ENCODE measurements around the gene IGSF3.

The IGSF3 gene

DNA sequence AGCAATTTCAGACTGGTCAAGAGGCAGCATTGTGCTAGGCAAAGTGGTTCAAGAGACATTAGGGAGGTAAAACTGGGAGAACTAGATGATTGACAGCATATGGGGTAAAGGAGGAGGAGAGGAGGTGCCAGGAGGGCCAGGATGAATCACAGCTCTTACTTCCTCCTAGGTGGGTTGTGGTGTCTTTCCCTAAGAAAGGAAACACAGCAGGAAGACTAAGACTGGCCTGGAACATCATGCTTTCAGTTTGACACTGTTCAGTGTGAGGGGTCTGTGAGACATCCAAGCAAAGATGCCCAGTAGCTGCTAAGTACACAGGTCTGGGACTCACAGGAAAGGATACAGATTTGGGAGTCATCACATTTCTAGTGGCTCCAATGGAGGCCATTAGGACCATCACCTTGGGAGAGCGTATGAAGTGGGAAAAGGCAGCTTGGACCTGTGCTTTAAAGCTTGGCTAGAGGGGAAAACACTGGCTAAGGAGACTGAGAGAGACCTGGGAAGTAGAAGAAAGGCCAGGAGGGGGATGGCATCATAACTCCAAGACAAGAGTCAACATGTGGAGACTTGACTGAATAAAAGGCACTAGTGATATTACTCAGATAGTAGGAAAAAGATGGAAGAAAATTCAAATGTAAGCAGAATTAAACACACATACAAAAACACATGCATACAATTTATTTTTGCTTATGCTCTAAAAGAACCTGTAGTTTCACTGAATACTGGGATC lies 114.0 kb downstream of the IGSF3 start:
- DNase-seq = no peak

DNA sequence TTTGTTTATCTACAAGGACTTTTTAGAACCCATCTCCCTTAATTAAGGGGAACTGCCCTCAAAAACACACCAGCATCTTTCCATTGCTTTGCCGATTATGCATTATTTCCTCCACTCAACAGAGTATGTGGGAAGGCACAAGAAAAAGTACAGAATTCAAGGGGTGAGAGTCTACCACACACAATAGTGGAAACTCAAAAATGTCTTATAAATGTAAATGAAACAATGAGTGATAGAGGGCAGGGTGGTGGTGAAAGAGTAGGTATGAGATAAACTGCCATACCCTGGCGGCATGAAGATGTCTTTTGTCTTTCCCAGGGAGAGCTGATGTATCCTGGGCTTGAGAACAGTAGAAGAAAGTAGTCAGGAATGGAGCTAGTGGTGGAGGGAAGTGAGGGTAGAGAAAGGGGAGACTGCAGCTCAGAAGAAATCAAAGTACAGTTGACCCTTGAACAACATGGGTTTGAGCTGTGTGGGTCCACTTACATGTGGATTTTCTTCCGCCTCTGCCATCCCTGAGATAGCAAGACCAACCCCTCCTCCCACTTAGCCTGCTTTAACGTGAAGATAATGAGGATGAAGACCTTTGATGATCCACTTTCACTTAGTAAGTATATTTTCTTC lies 121.1 kb downstream of the IGSF3 start:
- DNase-seq = no peak

DNA sequence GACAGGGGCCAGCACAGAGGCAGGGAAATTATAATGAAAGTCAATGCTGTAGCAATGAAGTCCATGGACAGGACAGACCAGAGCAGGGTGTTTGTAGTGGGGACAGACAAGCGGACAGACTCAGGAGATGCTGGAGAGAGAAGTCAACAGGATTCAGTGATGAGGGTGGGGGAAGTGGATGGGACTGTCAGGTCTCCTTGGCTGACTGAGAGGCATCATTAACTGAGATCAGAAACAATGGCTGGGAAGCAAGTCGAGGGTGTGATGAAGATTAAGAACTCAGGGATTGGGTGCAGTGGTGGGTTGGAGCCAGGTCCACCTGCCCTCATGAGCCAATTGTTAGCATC lies 122.2 kb downstream of the IGSF3 start:
- DNase-seq = no peak

DNA sequence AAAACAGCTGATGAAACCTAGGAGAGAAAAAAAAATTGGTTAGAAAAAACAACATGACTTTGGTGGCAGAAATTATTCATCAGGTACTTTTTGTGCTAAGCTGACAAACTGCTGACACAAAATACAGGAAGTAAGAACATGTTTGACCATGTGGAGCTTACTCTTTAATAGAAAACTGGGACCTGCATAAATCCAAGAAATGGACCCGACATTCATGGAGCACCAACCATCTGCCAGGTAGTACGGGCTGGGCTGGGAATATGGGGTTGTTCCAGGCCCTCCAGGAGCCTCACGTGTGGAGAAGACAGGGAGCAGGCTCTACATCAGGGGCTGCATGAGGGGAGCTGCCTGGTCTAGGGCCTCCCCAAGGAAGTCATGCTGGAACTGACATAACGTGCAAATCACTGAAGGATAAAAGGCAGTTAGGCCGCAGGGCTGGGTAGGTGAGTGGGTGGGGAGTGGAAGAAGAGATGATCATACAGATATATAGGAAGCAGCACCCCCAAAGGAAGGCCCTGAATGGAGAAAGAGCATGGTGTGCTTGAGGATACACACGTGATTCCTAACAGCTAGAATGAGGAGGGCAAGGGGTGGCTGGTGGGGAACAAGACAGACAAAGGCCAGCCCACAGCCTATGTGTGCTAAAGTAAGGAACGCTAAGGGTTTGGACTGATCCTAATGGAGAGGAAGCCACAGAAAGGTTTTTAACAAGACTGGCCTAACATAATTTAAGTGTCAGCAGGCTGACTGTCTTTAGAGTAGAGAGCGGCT lies 122.8 kb downstream of the IGSF3 start:
- DNase-seq = no peak

DNA sequence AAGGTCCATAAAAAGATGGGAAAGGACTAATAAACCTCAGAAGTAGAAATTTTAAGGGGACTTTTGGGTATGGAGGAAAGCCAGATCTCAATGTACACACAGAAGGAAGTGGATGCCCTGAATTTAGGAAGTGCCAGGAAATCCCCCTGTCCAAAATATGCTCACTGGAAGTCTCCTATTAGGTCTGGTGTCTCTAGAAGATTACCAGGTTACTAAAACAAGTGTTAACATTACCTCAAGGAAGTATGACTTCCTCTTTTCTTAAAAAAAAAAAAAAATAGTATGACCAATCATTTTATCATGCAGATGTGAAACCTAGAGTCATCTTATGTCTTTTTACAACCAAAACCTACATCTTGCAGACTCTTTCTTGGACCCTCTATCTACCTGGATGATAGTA lies 127.4 kb downstream of the IGSF3 start:
- no peak for DNase-seq

DNA sequence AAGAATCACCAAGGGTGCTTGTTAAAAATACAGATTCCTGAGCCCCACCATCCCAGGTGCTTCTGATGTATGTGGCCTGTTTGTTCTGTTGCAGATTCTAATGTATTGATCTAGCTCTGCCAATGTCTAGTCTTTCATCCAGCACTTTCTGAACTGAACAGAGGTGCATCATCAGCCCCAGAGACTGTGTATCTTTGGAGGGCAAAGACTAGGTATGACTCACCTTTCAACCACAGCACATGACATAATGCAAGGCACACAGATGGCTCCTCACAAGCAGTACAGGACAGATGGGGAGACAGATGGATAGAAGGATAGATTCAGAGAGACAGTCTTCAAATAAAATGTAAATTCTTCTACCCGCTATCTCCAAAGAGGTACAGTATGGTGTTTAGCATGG lies 129.0 kb downstream of the IGSF3 start:
- no peak for DNase-seq

DNA sequence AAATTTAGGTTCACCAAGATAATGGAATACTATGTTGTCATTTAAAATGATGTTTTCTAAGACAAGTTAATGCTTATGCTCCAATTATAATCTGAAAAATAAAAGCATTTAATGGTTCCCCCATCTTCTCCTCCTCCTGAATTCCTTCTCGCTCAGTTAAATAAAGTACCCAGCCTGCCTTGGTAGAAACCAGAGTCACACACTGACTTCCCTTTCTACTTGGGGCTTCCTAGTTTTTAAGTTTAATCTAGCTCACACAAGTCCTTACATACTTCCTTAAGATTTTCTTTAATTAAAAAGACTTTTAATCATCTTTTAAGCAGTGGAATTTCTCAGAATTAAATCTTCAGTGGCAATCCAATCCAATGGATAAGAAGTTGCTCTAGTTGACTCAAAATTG lies 129.6 kb downstream of the IGSF3 start:
- DNase-seq = no peak

DNA sequence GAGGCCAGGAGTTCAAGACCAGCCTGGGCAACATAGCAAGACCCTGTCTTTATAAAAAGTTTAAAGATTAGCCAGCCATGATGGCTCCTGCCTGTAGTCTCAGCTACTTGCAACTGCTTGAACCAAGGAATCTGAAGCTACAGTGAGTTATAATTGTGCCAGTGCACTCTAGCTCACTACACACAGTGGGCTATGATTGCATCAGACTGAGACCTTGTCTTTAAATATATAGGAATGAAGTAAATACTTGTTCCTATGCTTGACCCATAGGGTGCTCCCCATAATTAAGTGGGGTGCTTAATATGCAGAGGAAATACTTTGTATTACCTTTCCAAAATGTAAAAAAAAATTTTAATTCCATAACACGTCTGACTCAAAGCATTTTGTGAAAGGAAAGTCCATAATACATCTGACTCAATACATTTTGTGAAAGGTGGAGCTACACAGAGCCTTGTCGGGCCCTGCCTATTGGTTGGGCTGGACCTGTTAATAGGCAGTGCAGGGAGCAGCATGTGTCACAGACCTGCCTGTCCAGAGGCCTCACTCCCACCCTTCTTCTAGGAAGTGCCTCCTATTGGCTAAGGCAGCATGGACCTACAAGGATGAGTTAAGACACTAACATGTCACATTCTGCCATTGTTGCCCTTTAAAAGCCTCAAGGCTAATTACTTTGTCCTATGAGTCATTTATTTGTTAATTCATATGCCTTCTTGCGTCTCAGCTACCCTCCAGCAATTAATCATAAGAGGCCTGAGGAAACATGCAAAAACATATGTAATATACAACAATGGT lies 130.3 kb downstream of the IGSF3 start:
- no peak for DNase-seq

DNA sequence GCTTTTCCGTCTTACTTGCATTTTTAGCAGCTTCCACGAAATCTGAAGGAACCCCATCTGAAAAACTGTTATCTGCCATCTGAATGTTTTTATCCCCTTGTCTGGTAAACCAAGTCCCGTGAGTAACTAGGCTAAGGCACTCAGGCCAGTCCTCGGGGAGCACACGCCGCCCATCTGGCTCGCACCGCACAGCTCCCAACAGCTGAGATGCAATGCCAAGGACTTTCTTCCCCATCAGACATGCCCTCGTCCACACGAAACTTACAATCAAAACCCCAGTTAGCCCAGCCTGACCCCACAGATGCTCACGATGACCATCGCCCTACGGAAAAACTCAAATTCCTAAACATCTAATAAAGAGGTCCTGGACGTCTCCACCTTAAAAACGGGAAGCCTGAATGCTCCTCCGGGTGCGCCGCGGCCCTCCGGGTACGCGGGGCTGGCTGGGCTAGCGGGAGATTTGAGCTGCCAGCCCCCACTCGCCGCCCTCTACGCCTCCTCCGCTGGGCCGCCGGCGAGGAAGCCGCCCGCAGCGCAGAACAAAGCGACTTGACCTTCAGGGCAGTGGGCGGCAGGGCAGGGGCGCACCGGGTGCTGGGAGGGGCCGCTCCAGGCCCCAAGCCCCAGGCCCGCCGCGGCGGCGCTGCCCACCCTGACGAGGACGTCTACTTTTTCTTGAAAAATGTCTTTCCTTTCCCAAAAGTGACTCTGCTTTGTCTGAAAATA lies 133.4 kb downstream of the IGSF3 start:
- DNase-seq = no peak

DNA sequence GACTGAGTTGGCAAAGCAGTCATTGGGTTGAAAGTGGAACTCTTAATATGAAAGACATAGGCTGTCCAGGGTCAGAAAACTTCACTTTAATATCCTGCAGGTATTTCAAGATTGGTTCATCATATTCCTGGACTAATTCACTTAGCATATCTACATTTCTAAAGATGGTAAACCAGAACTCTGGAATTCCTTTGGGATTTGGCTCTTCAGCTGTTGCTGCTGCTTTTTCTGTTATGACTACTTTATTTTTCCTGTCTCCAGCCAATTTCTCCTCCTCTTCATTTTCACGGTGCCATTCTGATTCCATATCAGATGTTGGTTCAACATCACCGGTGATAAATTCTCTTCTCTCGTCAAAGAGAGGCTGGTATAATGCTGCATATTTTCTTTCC lies 134.1 kb downstream of the IGSF3 start:
- DNase-seq = no peak

DNA sequence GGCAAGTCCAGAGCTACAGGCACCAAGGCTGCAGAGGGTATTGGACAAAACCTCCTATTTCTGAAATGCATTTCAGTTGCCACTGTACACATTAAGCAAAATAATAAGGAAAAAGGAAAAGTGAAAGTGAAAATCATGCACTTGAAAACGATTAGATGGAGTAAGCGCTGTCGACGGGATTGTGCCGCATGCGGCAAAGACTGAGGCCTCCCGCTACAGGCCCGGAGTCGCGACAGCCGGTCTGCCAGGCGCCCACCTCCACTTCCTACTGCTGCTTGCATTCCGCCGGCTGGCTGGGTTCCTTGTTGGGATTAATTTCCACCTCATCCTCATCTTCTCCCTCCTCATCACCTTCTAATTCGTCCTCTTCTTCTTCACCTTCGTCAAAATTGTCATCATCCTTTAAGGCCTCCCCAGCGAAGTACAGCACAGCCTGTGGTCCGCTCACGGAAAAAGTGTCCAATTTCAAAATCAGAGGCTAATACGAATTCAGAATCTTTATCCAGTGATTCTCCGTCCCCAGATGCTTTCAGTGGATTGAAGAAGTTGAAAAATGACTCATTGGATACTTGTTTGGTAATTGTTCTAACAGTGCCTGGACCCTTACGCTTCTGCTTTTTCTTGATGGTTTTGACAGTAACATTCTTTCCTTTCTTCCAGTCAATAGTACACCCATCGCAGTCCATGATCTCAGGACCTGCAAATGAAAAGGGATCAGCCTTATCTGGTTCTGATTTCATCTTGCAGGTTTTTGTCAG lies 134.7 kb downstream of the IGSF3 start:
- DNase-seq = no peak

DNA sequence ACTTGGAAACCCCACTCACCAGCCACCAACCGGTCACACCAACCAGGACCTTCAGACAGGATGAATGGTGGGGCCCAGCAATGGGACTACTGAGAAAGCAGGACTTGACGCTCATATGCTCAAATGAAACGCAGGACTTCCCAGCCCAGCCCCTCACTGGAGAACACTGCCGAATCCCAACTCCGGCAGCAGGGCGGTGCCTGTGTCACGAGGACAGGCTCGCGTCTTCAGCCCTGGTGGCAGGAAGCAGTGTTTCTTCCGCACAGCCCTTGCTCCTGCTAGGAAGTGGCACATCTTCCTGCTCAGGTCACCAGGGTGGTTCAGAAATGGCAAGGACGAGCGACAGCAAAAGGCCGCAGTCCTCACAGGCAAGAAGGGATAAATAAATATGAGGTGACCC lies 135.6 kb downstream of the IGSF3 start:
- no peak for DNase-seq

DNA sequence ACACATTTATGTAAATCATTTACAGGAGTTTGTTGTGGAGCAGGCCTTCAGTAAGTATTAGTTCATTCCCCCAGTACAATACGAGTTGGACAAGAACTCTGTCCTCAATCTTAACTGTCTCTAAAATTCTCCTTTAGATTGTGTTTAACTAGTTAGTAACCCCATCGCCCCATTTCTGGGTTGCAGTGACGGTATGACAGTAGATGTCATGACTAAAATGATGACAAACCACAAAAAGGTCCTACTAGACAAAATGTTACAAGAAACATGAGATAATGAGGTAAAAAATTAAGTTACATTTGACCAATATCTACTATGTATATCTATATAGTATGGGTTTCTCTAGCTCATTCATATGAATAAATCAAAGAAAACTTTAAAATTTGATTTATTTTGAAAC lies 137.9 kb downstream of the IGSF3 start:
- DNase-seq = no peak

DNA sequence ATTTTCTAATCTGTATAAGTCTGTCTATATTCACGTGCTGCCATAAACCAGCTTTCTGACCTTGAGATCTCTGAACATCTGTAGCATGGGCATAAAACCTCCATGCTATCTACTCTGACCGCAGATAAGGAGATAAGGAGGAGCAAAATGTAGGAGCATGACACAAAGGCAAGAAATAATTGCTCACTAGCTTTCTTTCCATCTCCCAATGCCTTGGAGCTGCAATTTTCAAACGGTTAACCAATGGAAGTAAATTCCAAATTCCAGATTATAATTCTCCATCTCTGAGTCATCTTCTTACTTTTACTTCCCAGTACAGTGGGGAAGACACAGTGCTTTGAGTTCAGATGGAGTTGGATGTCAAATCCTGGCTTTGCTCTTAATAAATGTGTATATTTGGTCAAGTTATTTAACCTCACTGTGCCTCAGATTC lies 138.3 kb downstream of the IGSF3 start:
- no peak for DNase-seq

DNA sequence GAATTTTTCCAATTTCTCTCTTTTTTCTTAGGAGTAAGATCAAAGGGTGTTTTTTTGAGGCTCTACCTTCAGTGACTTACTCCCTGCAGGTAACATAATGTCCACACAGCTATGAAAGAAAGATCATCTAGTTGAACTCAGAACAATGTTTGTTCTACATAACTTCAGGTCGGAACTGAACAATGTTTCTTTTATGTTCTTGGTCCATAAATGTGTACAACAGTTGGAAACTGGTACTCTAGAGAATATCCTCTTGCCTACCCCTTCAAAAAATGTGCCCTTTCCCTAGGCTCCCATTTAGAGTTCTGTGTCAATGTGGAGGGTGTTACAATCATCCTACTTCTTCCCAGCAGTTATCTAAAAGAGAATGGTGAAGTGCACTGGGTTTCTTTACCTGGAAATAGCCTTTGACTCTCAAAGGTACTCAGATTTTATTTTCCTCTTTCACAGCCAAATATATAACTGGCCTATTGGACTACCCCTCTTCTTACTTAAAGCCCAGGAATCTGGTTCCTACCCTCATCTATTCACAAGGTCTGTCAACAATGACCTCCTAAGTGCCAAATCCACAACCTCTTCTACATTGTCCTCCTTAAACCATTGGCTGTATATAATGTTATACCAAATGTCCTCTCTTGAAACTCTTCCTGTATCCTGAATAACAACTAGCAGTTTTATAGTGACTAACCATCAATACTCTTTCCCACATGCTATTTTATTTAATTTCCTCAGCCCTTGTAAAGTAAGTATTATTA lies 139.0 kb downstream of the IGSF3 start:
- no peak for DNase-seq

DNA sequence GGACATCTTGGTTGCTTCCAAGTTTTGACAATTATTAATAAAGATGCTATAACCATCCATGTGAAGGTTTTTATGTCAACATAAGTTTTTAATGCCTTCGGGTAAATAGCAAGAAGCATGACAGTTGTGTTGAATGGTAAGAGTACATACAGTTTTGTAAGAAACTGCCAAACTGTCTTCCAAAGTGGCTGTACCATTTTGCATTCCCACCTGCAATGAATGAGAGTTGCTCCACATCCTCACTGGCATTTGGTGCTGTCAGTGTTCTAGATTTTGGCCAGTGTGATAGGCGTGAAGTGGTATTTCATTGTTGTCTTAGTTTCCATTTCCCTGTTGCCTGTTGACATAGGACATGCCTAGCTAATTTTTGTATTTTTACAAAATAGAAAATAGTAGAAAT lies 142.1 kb downstream of the IGSF3 start:
- no peak for DNase-seq

Data from NCI-H146 (cell line).